HCT116 (cell line): ENCODE measurements around the gene SYNGR3. TPM values are rescaled to one million over a fixed set of nuclear protein-coding genes. Genes with fewer than 3 reads are reported as not detected.
A peak's percentile ranks its signal among the peaks of the same experiment; 100 is the strongest.

Experiments
- ATAC-seq: fragments of 200-7000 bp; cut with Tn5 transposase; 2 replicates; pipeline ENCODE4 v1.9.1; 2020; ENCODE audit warnings: mild to moderate bottlenecking, moderate library complexity
- BruUV-seq: library from RNA; stranded (reverse); fragments of 400-500 nt; replicated peaks from 2 replicates; lab custom pipeline; 2021; lab: Mats Ljungman, UMichigan
- CTCF ChIA-PET: fragments of 300-600 bp; sonication (Branson Sonifier 250); formaldehyde crosslinking; loops from one replicate; lab custom pipeline; 2021; ENCODE audit warnings: antibody characterized with exemption; lab: Charles Lee
- POLR2A ChIA-PET: fragments of 300-600, 350-600 bp; sonication (Branson Sonifier 250); formaldehyde crosslinking; loops from one replicate; lab custom pipeline; 2021; ENCODE audit warnings: antibody characterized with exemption; lab: Charles Lee
- RAD21 ChIA-PET, 2 experiments: fragments of 300-600 bp; sonication (Branson Sonifier 250); formaldehyde crosslinking; loops; one replicate each; lab custom pipeline; 2023; ENCODE audit warnings: low total read pairs in 2 of 2; ENCODE audit not compliant: uncharacterized antibody in 2 of 2, unreplicated experiment in 2 of 2, low non-redundant PET in 1 of 2; lab: Charles Lee
- DNase-seq: peaks from one replicate; pipeline ENCODE4 v3.0.0-alpha.2; 2010; ENCODE audit warnings: low read depth, low spot score
- H2AFZ ChIP-seq: fragments of 200-600 bp; shearing (Covaris generic), sonication (generic); 2 replicates; pipeline ENCODE4 v1.6.1; 2017; ENCODE audit warnings: low read depth, mixed run types, mixed read lengths, antibody characterized with exemption, low read length; ENCODE audit not compliant: poor library complexity, severe bottlenecking
- H3K27ac ChIP-seq: 2 replicates; pipeline ENCODE4 v1.5.1; 2012; ENCODE audit warnings: low read depth, low read length
- H3K27me3 ChIP-seq: fragments of 200-600 bp; sonication (generic); 2 replicates; pipeline ENCODE4 v1.6.1; 2016; ENCODE audit warnings: mixed run types, low read length, mixed read lengths; ENCODE audit not compliant: insufficient read depth
- H3K36me3 ChIP-seq, 2 experiments: fragments of 200-500 bp in 1 of 2; fragments of 200-600 bp in 1 of 2; sonication (Bioruptor generic) in 1 of 2; sonication (generic) in 1 of 2; 2 replicates each; pipeline versions ENCODE4 v1.5.1 to v1.6.1; 2014 to 2016; ENCODE audit warnings: low read length in 2 of 2, inconsistent platforms in 1 of 2, mixed read lengths in 1 of 2, mixed run types in 1 of 2; ENCODE audit not compliant: insufficient read depth in 2 of 2, control insufficient read depth in 1 of 2
- H3K4me1 ChIP-seq, 2 experiments: fragments of 200-600 bp in 1 of 2; sonication (generic) in 1 of 2; 2 replicates each; pipeline versions ENCODE4 v1.5.1 to v1.6.1; 2012 to 2017; ENCODE audit warnings: low read length in 2 of 2, inconsistent platforms in 1 of 2, mild to moderate bottlenecking in 1 of 2, mixed read lengths in 1 of 2, mixed run types in 1 of 2, moderate library complexity in 1 of 2; ENCODE audit not compliant: insufficient read depth in 2 of 2, control insufficient read depth in 1 of 2
- H3K4me2 ChIP-seq: fragments of 200-600 bp; sonication (generic); 2 replicates; pipeline ENCODE4 v1.6.1; 2017; ENCODE audit warnings: mixed run types, low read length, mixed read lengths
- H3K4me3 ChIP-seq, 2 experiments: fragments of 200-600 bp in 1 of 2; sonication (generic) in 1 of 2; replicated peaks in 1 of 2; 2 replicates each; pipeline ENCODE4 v1.5.1; 2011 to 2016; ENCODE audit warnings: low read length in 2 of 2, control low read depth in 1 of 2, low read depth in 1 of 2, mild to moderate bottlenecking in 1 of 2, mixed read lengths in 1 of 2, mixed run types in 1 of 2
- H3K79me2 ChIP-seq: fragments of 200-600 bp; sonication (generic); 2 replicates; pipeline ENCODE4 v1.6.1; 2017; ENCODE audit warnings: mild to moderate bottlenecking, mixed run types, low read length, moderate library complexity, mixed read lengths; ENCODE audit not compliant: insufficient read depth
- H3K9ac ChIP-seq: fragments of 200-600 bp; sonication (generic); 2 replicates; pipeline ENCODE4 v1.6.1; 2016; ENCODE audit warnings: low read length, mixed read lengths
- H3K9me2 ChIP-seq: fragments of 200-600 bp; sonication (generic), shearing (Covaris generic); 2 replicates; pipeline ENCODE4 v1.6.1; 2017; ENCODE audit warnings: mixed run types, mild to moderate bottlenecking, moderate library complexity; ENCODE audit not compliant: insufficient read depth
- H3K9me3 ChIP-seq, 2 experiments: fragments of 200-500 bp in 1 of 2; fragments of 200-600 bp in 1 of 2; sonication (Bioruptor generic) in 1 of 2; sonication (generic) in 1 of 2; 2 replicates each; pipeline ENCODE4 v1.6.1; 2014 to 2017; ENCODE audit warnings: low read length in 2 of 2, mixed read lengths in 2 of 2, inconsistent platforms in 1 of 2, low read depth in 1 of 2, mild to moderate bottlenecking in 1 of 2, mixed run types in 1 of 2, moderate library complexity in 1 of 2; ENCODE audit not compliant: control insufficient read depth in 1 of 2, insufficient read depth in 1 of 2
- H4K20me1 ChIP-seq: fragments of 200-600 bp; sonication (generic), shearing (Covaris generic); 2 replicates; pipeline ENCODE4 v1.6.1; 2017; ENCODE audit warnings: mixed run types, mild to moderate bottlenecking, moderate library complexity; ENCODE audit not compliant: insufficient read depth
- EGR1 ChIP-seq: IDR thresholded peaks from 2 replicates; pipeline ENCODE4 v1.6.1; 2012; ENCODE audit warnings: low read depth
- ELF1 ChIP-seq: IDR thresholded peaks from 2 replicates; pipeline ENCODE4 v1.6.1; 2012; ENCODE audit warnings: low read depth, borderline replicate concordance
- POLR2AphosphoS5 ChIP-seq: IDR thresholded peaks from 2 replicates; pipeline ENCODE4 v1.6.1; 2011; ENCODE audit warnings: mild to moderate bottlenecking, low read depth, low read length, moderate library complexity
- RAD21 ChIP-seq: IDR thresholded peaks from 2 replicates; pipeline ENCODE4 v1.6.1; 2012; ENCODE audit warnings: low read depth, mild to moderate bottlenecking
- ZFX ChIP-seq: fragments of 450-650 bp; IDR thresholded peaks from 2 replicates; pipeline ENCODE4 v1.6.1; 2017
- ZNF274 ChIP-seq: fragments of 200-500 bp; sonication (Bioruptor generic); IDR thresholded peaks from 2 replicates; pipeline ENCODE4 v1.6.1; 2014; ENCODE audit warnings: mild to moderate bottlenecking, low read depth, low read length, inconsistent platforms
- intact Hi-C: fragments of 100-400 bp; cut with micrococcal nuclease; formaldehyde crosslinking; loops from 2 replicates; pipeline ENCODE4 v1.10.0; 2022
- total RNA-seq: library from RNA; stranded (reverse); gene quantifications from one replicate; pipeline ENCODE4 v1.2.1, GENCODE V29; 2021; ENCODE audit not compliant: unreplicated experiment
- TF ChIP-seq, protein P1 (sequence below): IDR thresholded peaks from 2 replicates; pipeline ENCODE4 v1.6.1; 2012

The SYNGR3 gene
- total RNA-seq, 1 experiment from 2014 or later = 11.5 TPM

GRCh38 chr16:2008631-2009163, 18.9 kb downstream of the SYNGR3 start:
- Histone ChIP-seq H3K4me2 (peak overlapping the region; percentile 92), H4K20me1 (peaks cover 9% of the 10 kb centered on the region; the same call in 1 of the 2 replicates), H3K36me3 (0 out of 4 replicates have a peak, but pooled peaks cover 0 to 7% of the 10 kb centered on the region in 2 experiments), H3K9me3 (no peaks in the 10 kb centered on the region), H3K79me2 (peaks cover 65% of the 10 kb centered on the region), H3K27me3 (no peaks in the 10 kb centered on the region), H3K9ac (peak overlapping the region; percentile 97), H3K9me2 (no peaks in the 10 kb centered on the region), H3K27ac (peak overlapping the region; percentile 92), H3K4me1 (peaks cover 28 to 58% of the 10 kb centered on the region in 2 experiments), H2AFZ (no peak overlapping the region), H3K4me3 (peak overlapping the region; percentile 79 to 87)
- intact Hi-C loops = no loop called here
- TF ChIP-seq, protein P1, sequence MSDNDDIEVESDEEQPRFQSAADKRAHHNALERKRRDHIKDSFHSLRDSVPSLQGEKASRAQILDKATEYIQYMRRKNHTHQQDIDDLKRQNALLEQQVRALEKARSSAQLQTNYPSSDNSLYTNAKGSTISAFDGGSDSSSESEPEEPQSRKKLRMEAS = peak; percentile 42
- TF ChIP-seq ELF1 = no peak
- TF ChIP-seq RAD21 = no peak
- ATAC-seq (no peak), DNase-seq (no peak)
- ChIA-PET CTCF (interaction anchor here (1.2 kb wide), 1 partner anchor 132 kb away, joined by 5 read pairs; no protein-coding TSS in a partner anchor), RAD21 (interaction anchor here in 1 of 2 experiments (0.6 kb wide), 1 partner anchor 51 kb away, joined by 4 read pairs; no protein-coding TSS in a partner anchor), POLR2A (interaction anchor here (1.0 to 1.4 kb wide), 2 partner anchors 11 kb away, joined by 3 read pairs; partner anchors contain the start of gene NPW)
- BruUV-seq = no TSS peak

GRCh38 chr16:2009164-2009711, 19.5 kb downstream of the SYNGR3 start:
- peak overlapping the region; percentile 79 to 87 for H3K4me3 ChIP-seq
- ATAC-seq (peak; percentile 39), DNase-seq (no peak)
- H3K9me3 ChIP-seq = no peaks in the 10 kb centered on the region
- RAD21 ChIA-PET = no interaction called here
- intact Hi-C loops = no loop called here
- H3K9ac ChIP-seq = peak overlapping the region; percentile 97
- H3K27me3 ChIP-seq = no peaks in the 10 kb centered on the region
- TF ChIP-seq EGR1 (no peak), ZNF274 (no peak), ZFX (peak; percentile 87; the same call in 1 of the 2 replicates), POLR2AphosphoS5 (no peak)
- peaks cover 25 to 54% of the 10 kb centered on the region in 2 experiments for H3K4me1 ChIP-seq
- no peak overlapping the region for H2AFZ ChIP-seq
- peaks cover 9% of the 10 kb centered on the region; the same call in 1 of the 2 replicates for H4K20me1 ChIP-seq
- CTCF ChIA-PET = no interaction called here
- BruUV-seq = no TSS peak
- peak overlapping the region; percentile 92 for H3K27ac ChIP-seq
- peak overlapping the region; percentile 92 for H3K4me2 ChIP-seq
- H3K36me3 ChIP-seq = 0 out of 4 replicates have a peak, but pooled peaks cover 0 to 7% of the 10 kb centered on the region in 2 experiments
- peaks cover 62% of the 10 kb centered on the region for H3K79me2 ChIP-seq
- H3K9me2 ChIP-seq = no peaks in the 10 kb centered on the region
- POLR2A ChIA-PET = no interaction called here
